Measurements from ENCODE around the gene BECN2.

- TF ChIP-seq EZH2 (IDR thresholded peaks at IDR 0.05; ENCODE audit: borderline replicate concordance) (no peak), CTCF (IDR thresholded peaks at IDR 0.05; ENCODE audit: poor library complexity) (no peak)
Measured at GRCh38 chr1:241968611-241969010, 11.0 kb downstream of the BECN2 start.
